Kidney epithelial cell (primary cell): Measurements from ENCODE around the gene MRO. TPM values are rescaled to one million over a fixed set of nuclear protein-coding genes. Genes with fewer than 3 reads are reported as not detected.
A peak's percentile ranks its signal among the peaks of the same experiment; 100 is the strongest.

Experiments used
- DNase-seq: peaks from one replicate; pipeline ENCODE4 v3.0.0-alpha.2; 2010; ENCODE audit warnings: low read depth
- H3K27me3 ChIP-seq: 2 replicates; pipeline ENCODE4 v1.6.0; 2011; ENCODE audit warnings: low read length; ENCODE audit not compliant: control insufficient read depth, insufficient read depth
- H3K36me3 ChIP-seq: 2 replicates; pipeline ENCODE4 v1.5.1; 2011; ENCODE audit warnings: low read length; ENCODE audit not compliant: control insufficient read depth, insufficient read depth
- H3K4me3 ChIP-seq: 2 replicates; pipeline ENCODE4 v1.5.1; 2011; ENCODE audit warnings: low read depth, mild to moderate bottlenecking, control low read depth, low read length
- CTCF ChIP-seq: IDR thresholded peaks from 2 replicates; pipeline ENCODE4 v1.5.1; 2011; ENCODE audit warnings: mild to moderate bottlenecking, moderate library complexity, low read length, control low read depth, inconsistent platforms; ENCODE audit not compliant: insufficient read depth, poor library complexity, severe bottlenecking
- total RNA-seq: library from RNA; depleted of rRNA; stranded (reverse); fragments of >200 nt; gene quantifications from 2 replicates; pipeline ENCODE4 v1.2.3, GENCODE V29; 2015

Gene MRO
- total RNA-seq, result 0.07 TPM in 1 of 2 replicates, not detected in the other

- Histone ChIP-seq H3K4me3 (peak within 1 kb of the TSS; percentile 11), H3K27me3 (no peaks in the 10 kb centered on the region), H3K36me3 (no peaks in the 10 kb centered on the region)
- DNase-seq, result no peak
- peak; percentile 96 for TF ChIP-seq CTCF
Observed at GRCh38 chr18:50819728-50820378, at the start of gene MRO. Gene MRO (minus strand): TSS chr18:50820016. CDS start chr18:50809400, 10,616 bp downstream.

GRCh38 chr18:50869150-50869549 is 49.3 kb upstream of the MRO start:
- Histone ChIP-seq H3K27me3 (no peaks in the 10 kb centered on the region), H3K4me3 (no peak overlapping the region), H3K36me3 (no peaks in the 10 kb centered on the region)
- no peak for TF ChIP-seq CTCF
- DNase-seq, result no peak

- no peak overlapping the region for H3K4me3 ChIP-seq
- TF ChIP-seq CTCF, result peak; percentile 19
- H3K36me3 ChIP-seq, result no peaks in the 10 kb centered on the region
- DNase-seq, result no peak
- no peaks in the 10 kb centered on the region for H3K27me3 ChIP-seq
Observed at GRCh38 chr18:50866765-50867164, 46.9 kb upstream of the MRO start.

- Histone ChIP-seq H3K36me3 (no peaks in the 10 kb centered on the region), H3K27me3 (no peaks in the 10 kb centered on the region), H3K4me3 (no peak overlapping the region)
- no peak for DNase-seq
- no peak for TF ChIP-seq CTCF
Observed at GRCh38 chr18:50863840-50864375, 44.1 kb upstream of the MRO start.

GRCh38 chr18:50862401-50862800 is 42.6 kb upstream of the MRO start:
- H3K36me3 ChIP-seq, result no peaks in the 10 kb centered on the region
- no peak for DNase-seq
- no peak for TF ChIP-seq CTCF
- no peak overlapping the region for H3K4me3 ChIP-seq
- no peaks in the 10 kb centered on the region for H3K27me3 ChIP-seq

GRCh38 chr18:50861617-50862016 is 41.8 kb upstream of the MRO start:
- Histone ChIP-seq H3K27me3 (no peaks in the 10 kb centered on the region), H3K36me3 (no peaks in the 10 kb centered on the region), H3K4me3 (no peak overlapping the region)
- DNase-seq, result no peak
- no peak for TF ChIP-seq CTCF
